Measurements from ENCODE around the gene C16orf86.

Gene C16orf86

DNA sequence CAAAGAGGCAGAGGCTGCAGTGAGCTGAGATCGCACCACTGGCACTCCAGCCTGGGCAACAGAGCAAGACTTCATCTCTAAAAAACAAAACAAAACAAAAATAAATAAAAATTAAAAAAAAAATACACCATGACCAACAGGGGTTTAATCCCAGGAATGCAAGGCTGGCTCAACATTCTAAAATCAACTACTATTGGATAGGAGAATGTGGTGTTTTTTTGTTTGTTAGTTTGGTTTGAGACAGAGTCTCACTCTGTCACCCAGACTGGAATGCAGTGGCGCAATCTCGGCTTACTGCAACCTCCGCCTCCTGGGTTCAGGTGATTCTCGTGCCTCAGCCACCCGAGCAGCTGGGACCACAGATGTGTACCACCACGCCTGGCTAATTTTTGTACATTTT, 32.7 kb downstream of the C16orf86 start:
- Histone ChIP-seq H3K79me2 (ENCODE audit: control insufficient read depth, low read length) (peaks cover 10% of the 10 kb centered on the region), H3K9me2 (replicated peaks; ENCODE audit: control insufficient read depth, low read length) (no peaks in the 10 kb centered on the region), H3K27me3 (ENCODE audit: control insufficient read depth, low read length) (no peaks in the 10 kb centered on the region), H3K4me1 (ENCODE audit: control insufficient read depth, low read length) (no peaks in the 10 kb centered on the region), H3K4me2 (ENCODE audit: low read length) (no peak overlapping the region), H3K27ac (ENCODE audit: low read depth, low read length) (no peak overlapping the region), H3K36me3 (ENCODE audit: control insufficient read depth, low read length) (no peaks in the 10 kb centered on the region; the same call in 1 of the 2 replicates), H4K20me1 (ENCODE audit: control insufficient read depth, insufficient read depth, low read depth, low read length) (no peaks in the 10 kb centered on the region), H3F3A (ENCODE audit: control insufficient read depth, insufficient read depth) (no peaks in the 10 kb centered on the region), H3K9me3 (ENCODE audit: control insufficient read depth, insufficient read depth, low read length) (peaks cover 7% of the 10 kb centered on the region; the same call in 1 of the 2 replicates), H3K4me3 (ENCODE audit: low read length) (no peak overlapping the region)
- TF ChIP-seq EZH2phosphoT487 (IDR thresholded peaks at IDR 0.05; ENCODE audit: borderline replicate concordance, low read length): no peak
- TF ChIP-seq, protein P1, sequence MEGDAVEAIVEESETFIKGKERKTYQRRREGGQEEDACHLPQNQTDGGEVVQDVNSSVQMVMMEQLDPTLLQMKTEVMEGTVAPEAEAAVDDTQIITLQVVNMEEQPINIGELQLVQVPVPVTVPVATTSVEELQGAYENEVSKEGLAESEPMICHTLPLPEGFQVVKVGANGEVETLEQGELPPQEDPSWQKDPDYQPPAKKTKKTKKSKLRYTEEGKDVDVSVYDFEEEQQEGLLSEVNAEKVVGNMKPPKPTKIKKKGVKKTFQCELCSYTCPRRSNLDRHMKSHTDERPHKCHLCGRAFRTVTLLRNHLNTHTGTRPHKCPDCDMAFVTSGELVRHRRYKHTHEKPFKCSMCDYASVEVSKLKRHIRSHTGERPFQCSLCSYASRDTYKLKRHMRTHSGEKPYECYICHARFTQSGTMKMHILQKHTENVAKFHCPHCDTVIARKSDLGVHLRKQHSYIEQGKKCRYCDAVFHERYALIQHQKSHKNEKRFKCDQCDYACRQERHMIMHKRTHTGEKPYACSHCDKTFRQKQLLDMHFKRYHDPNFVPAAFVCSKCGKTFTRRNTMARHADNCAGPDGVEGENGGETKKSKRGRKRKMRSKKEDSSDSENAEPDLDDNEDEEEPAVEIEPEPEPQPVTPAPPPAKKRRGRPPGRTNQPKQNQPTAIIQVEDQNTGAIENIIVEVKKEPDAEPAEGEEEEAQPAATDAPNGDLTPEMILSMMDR (IDR thresholded peaks at IDR 0.05; ENCODE audit: low read depth, low read length, poor library complexity, severe bottlenecking): no peak

DNA sequence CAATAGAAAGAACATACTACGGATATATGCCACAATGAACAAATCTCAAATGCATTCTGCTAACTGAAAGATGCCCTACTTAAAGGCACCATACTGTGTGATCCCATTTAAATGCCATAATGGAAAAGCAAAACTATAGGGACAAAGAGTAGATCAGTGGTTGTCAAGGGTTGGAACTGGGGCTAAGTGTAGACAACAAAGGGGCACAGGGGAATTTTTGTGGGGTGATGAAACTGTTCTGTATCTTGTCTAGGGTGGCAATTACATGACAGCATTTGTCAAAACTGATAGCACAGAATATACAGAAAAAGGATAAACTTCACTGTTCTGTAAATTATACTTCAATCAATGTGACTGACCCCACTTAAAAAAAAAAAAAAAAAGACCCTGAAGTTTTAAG, 34.8 kb downstream of the C16orf86 start:
- Histone ChIP-seq H3K27ac (ENCODE audit: low read depth, low read length) (no peak overlapping the region), H4K20me1 (ENCODE audit: control insufficient read depth, insufficient read depth, low read depth, low read length) (no peaks in the 10 kb centered on the region), H3K4me2 (ENCODE audit: low read length) (no peak overlapping the region), H3K9me2 (replicated peaks; ENCODE audit: control insufficient read depth, low read length) (no peaks in the 10 kb centered on the region), H3K4me3 (ENCODE audit: low read length) (no peak overlapping the region), H3K36me3 (ENCODE audit: control insufficient read depth, low read length) (no peaks in the 10 kb centered on the region; the same call in 1 of the 2 replicates), H3K79me2 (ENCODE audit: control insufficient read depth, low read length) (peaks cover 16% of the 10 kb centered on the region), H3K27me3 (ENCODE audit: control insufficient read depth, low read length) (no peaks in the 10 kb centered on the region), H3K9me3 (ENCODE audit: control insufficient read depth, insufficient read depth, low read length) (peaks cover 7% of the 10 kb centered on the region; the same call in 1 of the 2 replicates), H3K4me1 (ENCODE audit: control insufficient read depth, low read length) (no peaks in the 10 kb centered on the region), H3F3A (ENCODE audit: control insufficient read depth, insufficient read depth) (no peaks in the 10 kb centered on the region)
- no peak for TF ChIP-seq EZH2phosphoT487 (IDR thresholded peaks at IDR 0.05; ENCODE audit: borderline replicate concordance, low read length)
- TF ChIP-seq, protein P1 (IDR thresholded peaks at IDR 0.05; ENCODE audit: low read depth, low read length, poor library complexity, severe bottlenecking): no peak

DNA sequence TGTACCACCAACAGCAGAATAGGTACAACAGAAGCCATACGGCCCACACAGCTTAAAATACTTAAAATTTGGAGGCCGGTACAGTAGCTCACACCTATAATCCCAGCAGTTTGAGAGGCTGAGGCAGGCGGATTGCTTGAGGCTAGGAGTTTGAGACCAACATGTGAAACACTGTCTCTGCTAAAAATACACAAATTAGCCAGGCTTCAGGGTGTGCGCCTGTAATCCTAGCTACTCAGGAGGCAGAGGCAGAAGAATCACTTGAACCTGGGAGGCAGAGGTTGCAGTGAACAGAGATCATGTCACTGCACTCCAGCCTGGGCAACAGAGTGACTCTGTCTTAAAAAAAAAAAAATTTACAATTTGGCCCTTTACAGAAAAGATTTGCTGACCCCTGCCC, 35.5 kb downstream of the C16orf86 start:
- TF ChIP-seq EZH2phosphoT487 (IDR thresholded peaks at IDR 0.05; ENCODE audit: borderline replicate concordance, low read length): no peak
- TF ChIP-seq, protein P1 (IDR thresholded peaks at IDR 0.05; ENCODE audit: low read depth, low read length, poor library complexity, severe bottlenecking): no peak
- H3K4me1 ChIP-seq (ENCODE audit: control insufficient read depth, low read length): no peaks in the 10 kb centered on the region
- H3K36me3 ChIP-seq (ENCODE audit: control insufficient read depth, low read length): no peaks in the 10 kb centered on the region; the same call in 1 of the 2 replicates
- H3K9me3 ChIP-seq (ENCODE audit: control insufficient read depth, insufficient read depth, low read length): peaks cover 7% of the 10 kb centered on the region; the same call in 1 of the 2 replicates
- H3K9me2 ChIP-seq (replicated peaks; ENCODE audit: control insufficient read depth, low read length): no peaks in the 10 kb centered on the region
- no peaks in the 10 kb centered on the region for H4K20me1 ChIP-seq (ENCODE audit: control insufficient read depth, insufficient read depth, low read depth, low read length)
- H3K4me3 ChIP-seq (ENCODE audit: low read length): no peak overlapping the region
- no peak overlapping the region for H3K4me2 ChIP-seq (ENCODE audit: low read length)
- peaks cover 19% of the 10 kb centered on the region for H3K79me2 ChIP-seq (ENCODE audit: control insufficient read depth, low read length)
- no peaks in the 10 kb centered on the region for H3F3A ChIP-seq (ENCODE audit: control insufficient read depth, insufficient read depth)
- H3K27me3 ChIP-seq (ENCODE audit: control insufficient read depth, low read length): no peaks in the 10 kb centered on the region
- H3K27ac ChIP-seq (ENCODE audit: low read depth, low read length): no peak overlapping the region

Data from DOHH2 (cell line).